ENCODE measurements around the gene GPR42.

Gene GPR42

DNA sequence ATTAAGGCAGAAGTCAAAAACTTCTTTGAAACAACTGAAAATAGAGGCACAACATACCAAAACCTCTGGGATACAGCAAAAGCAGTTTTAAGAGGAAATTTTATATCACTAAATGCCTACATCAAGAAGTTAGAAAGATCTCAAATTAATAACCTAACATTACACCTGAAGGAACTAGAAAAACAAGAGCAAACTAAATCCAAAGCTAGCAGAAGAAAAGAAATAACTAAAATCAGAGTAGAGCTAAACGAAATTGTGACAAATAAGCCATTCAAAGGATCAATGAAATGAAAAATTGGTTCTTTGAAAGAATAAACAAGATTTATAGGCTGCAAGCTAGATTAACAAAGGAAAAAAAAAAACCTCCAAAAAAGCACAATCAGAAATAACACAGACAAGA, 2.5 kb upstream of the GPR42 start:
- TF ChIP-seq ZNF112 (tag by site-specific recombination; IDR thresholded peaks at IDR 0.05): 0 out of 2 replicates have a peak, but pooled peaks have one; percentile 11
- TF ChIP-seq ZNF211 (tag by site-specific recombination; IDR thresholded peaks at IDR 0.05; ENCODE audit: low read depth): no peak
- ChIA-PET POLR2A (no interaction called here), CTCF (no interaction called here)
- H3K4me1 ChIP-seq (ENCODE audit: control insufficient read depth, insufficient read depth, low read length): no peaks in the 10 kb centered on the region
- H3K9me3 ChIP-seq (ENCODE audit: control insufficient read depth, insufficient read depth, low read depth, low read length): peaks cover 2% of the 10 kb centered on the region; the same call in 1 of the 2 replicates
- no peak overlapping the region for H3K27ac ChIP-seq (ENCODE audit: extremely low read depth, low read depth, low read length)
- H3K4me3 ChIP-seq (ENCODE audit: low read depth, low read length): no peak overlapping the region
- no peaks in the 10 kb centered on the region for H3K36me3 ChIP-seq (ENCODE audit: control insufficient read depth in 2 of 2, insufficient read depth in 1 of 2, low read length in 2 of 2)

DNA sequence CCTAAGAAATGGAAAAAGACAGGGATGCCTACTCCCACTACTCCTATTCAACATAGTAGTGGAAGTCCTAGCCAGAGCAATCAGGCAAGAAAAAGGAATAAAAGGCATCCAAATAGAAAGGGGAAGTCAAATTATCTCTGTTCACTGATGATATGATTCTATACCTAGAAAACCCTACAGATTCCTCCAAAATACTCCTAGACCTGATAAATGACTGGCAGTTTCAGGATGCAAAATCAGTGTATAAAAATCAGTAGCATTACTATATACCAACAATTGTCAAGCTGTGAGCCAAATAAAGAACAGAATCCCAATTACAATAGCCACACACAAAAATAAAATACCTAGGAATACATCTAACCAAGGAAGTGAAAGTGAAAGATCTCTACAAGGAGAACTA, 1.3 kb upstream of the GPR42 start:
- Histone ChIP-seq H3K4me3 (ENCODE audit: low read depth, low read length) (no peak overlapping the region), H3K9me3 (ENCODE audit: control insufficient read depth, insufficient read depth, low read depth, low read length) (peaks cover 2% of the 10 kb centered on the region; the same call in 1 of the 2 replicates), H3K27ac (ENCODE audit: extremely low read depth, low read depth, low read length) (no peak overlapping the region), H3K36me3 (ENCODE audit: control insufficient read depth in 2 of 2, insufficient read depth in 1 of 2, low read length in 2 of 2) (no peaks in the 10 kb centered on the region), H3K4me1 (ENCODE audit: control insufficient read depth, insufficient read depth, low read length) (no peaks in the 10 kb centered on the region)
- TF ChIP-seq ZNF664 (tag by site-specific recombination; IDR thresholded peaks at IDR 0.05) (no peak), ZNF350 (tag by site-specific recombination; IDR thresholded peaks at IDR 0.05) (no peak), BCL11B (tag by site-specific recombination; IDR thresholded peaks at IDR 0.05; ENCODE audit: low read depth) (no peak), ZNF558 (tag by site-specific recombination; IDR thresholded peaks at IDR 0.05) (no peak), ZNF19 (tag by site-specific recombination; IDR thresholded peaks at IDR 0.05; ENCODE audit: low read depth) (no peak), ZNF600 (tag by site-specific recombination; IDR thresholded peaks at IDR 0.05) (no peak), GLIS1 (tag by site-specific recombination; IDR thresholded peaks at IDR 0.05) (no peak), ZNF571 (tag by site-specific recombination; IDR thresholded peaks at IDR 0.05) (no peak), ZNF138 (tag by site-specific recombination; IDR thresholded peaks at IDR 0.05; ENCODE audit: borderline replicate concordance) (no peak), ZNF394 (tag by site-specific recombination; IDR thresholded peaks at IDR 0.05; ENCODE audit: borderline replicate concordance) (no peak), ZSCAN23 (tag by site-specific recombination; IDR thresholded peaks at IDR 0.05) (no peak), ZNF610 (tag by site-specific recombination; IDR thresholded peaks at IDR 0.05; ENCODE audit: borderline replicate concordance) (no peak), ZNF560 (tag by site-specific recombination; IDR thresholded peaks at IDR 0.05; ENCODE audit: borderline replicate concordance) (no peak), ZNF112 (tag by site-specific recombination; IDR thresholded peaks at IDR 0.05) (no peak), SP7 (tag by site-specific recombination; IDR thresholded peaks at IDR 0.05) (no peak)
- TF ChIP-seq, protein P1, sequence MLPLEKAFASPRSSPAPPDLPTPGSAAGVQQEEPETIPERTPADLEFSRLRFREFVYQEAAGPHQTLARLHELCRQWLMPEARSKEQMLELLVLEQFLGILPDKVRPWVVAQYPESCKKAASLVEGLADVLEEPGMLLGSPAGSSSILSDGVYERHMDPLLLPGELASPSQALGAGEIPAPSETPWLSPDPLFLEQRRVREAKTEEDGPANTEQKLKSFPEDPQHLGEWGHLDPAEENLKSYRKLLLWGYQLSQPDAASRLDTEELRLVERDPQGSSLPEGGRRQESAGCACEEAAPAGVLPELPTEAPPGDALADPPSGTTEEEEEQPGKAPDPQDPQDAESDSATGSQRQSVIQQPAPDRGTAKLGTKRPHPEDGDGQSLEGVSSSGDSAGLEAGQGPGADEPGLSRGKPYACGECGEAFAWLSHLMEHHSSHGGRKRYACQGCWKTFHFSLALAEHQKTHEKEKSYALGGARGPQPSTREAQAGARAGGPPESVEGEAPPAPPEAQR (tag by site-specific recombination; IDR thresholded peaks at IDR 0.05): no peak
- TF ChIP-seq, protein P2, sequence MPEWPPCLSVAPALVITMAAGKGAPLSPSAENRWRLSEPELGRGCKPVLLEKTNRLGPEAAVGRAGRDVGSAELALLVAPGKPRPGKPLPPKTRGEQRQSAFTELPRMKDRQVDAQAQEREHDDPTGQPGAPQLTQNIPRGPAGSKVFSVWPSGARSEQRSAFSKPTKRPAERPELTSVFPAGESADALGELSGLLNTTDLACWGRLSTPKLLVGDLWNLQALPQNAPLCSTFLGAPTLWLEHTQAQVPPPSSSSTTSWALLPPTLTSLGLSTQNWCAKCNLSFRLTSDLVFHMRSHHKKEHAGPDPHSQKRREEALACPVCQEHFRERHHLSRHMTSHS (tag by site-specific recombination; IDR thresholded peaks at IDR 0.05): no peak
- TF ChIP-seq, protein P3, sequence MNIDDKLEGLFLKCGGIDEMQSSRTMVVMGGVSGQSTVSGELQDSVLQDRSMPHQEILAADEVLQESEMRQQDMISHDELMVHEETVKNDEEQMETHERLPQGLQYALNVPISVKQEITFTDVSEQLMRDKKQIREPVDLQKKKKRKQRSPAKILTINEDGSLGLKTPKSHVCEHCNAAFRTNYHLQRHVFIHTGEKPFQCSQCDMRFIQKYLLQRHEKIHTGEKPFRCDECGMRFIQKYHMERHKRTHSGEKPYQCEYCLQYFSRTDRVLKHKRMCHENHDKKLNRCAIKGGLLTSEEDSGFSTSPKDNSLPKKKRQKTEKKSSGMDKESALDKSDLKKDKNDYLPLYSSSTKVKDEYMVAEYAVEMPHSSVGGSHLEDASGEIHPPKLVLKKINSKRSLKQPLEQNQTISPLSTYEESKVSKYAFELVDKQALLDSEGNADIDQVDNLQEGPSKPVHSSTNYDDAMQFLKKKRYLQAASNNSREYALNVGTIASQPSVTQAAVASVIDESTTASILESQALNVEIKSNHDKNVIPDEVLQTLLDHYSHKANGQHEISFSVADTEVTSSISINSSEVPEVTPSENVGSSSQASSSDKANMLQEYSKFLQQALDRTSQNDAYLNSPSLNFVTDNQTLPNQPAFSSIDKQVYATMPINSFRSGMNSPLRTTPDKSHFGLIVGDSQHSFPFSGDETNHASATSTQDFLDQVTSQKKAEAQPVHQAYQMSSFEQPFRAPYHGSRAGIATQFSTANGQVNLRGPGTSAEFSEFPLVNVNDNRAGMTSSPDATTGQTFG (tag by site-specific recombination; IDR thresholded peaks at IDR 0.05; ENCODE audit: borderline replicate concordance): no peak
- ChIA-PET POLR2A (no interaction called here), CTCF (interaction anchor here (0.6 to 0.7 kb wide), 2 partner anchors 17 to 25 kb away, joined by 3 to 4 read pairs; no protein-coding TSS in a partner anchor)
